Adrenal gland (tissue), 5 donors: ENCODE data around the gene THSD7B.

Source experiments
- CTCF ChIP-seq, 6 experiments: fragments of 450-650 bp in 4 of 6; fragments of 200-600 bp in 2 of 6; sonication (generic) in 1 of 6; IDR thresholded peaks; 1 replicate in 5 of 6; 2 replicates in 1 of 6; pipeline versions ENCODE4 v1.5.1 to v1.8.0; 2016 to 2021; ENCODE audit warnings: antibody characterized with exemption in 6 of 6, mild to moderate bottlenecking in 2 of 6, moderate library complexity in 1 of 6
- POLR2A ChIP-seq, 2 donors: fragments of 450-650 bp; IDR thresholded peaks; one replicate each; pipeline ENCODE4 v1.6.1; 2017; ENCODE audit warnings: antibody characterized with exemption in 2 of 2, mild to moderate bottlenecking in 2 of 2, moderate library complexity in 1 of 2
- donor health status: DM: no; HTN: no; CAD: no.

- no peak for TF ChIP-seq CTCF (IDR thresholded peaks at IDR 0.05)
- TF ChIP-seq POLR2A (IDR thresholded peaks at IDR 0.05): no peak
Observed at GRCh38 chr2:137208431-137208891, 443.1 kb downstream of the THSD7B start.
